ENCODE results near the gene RPRD1A. TPM values are rescaled to one million over a fixed set of nuclear protein-coding genes. Genes with fewer than 3 reads are reported as not detected.

Gene RPRD1A
- total RNA-seq, 4 donors from 2014 or later = 43.9 to 76.3 (median 62.3) TPM

- no peak for TF ChIP-seq CTCF (IDR thresholded peaks at IDR 0.05; ENCODE audit: low read depth)
Measured at GRCh38 chr18:36089001-36089400, 21.6 kb upstream of the RPRD1A start.

GRCh38 chr18:36088256-36088655, 20.9 kb upstream of the RPRD1A start:
- no peak for TF ChIP-seq CTCF (IDR thresholded peaks at IDR 0.05; ENCODE audit: low read depth)

- TF ChIP-seq CTCF (IDR thresholded peaks at IDR 0.05; ENCODE audit: low read depth) = no peak
Measured at GRCh38 chr18:36086186-36086585, 18.8 kb upstream of the RPRD1A start.

- TF ChIP-seq CTCF (IDR thresholded peaks at IDR 0.05; ENCODE audit: low read depth) = no peak
Measured at GRCh38 chr18:36085195-36085594, 17.8 kb upstream of the RPRD1A start.

- no peak for TF ChIP-seq CTCF (IDR thresholded peaks at IDR 0.05; ENCODE audit: low read depth)
Measured at GRCh38 chr18:36083729-36084128, 16.4 kb upstream of the RPRD1A start.

- TF ChIP-seq CTCF (IDR thresholded peaks at IDR 0.05; ENCODE audit: low read depth) = no peak
Measured at GRCh38 chr18:36078751-36079529, 11.6 kb upstream of the RPRD1A start.

GRCh38 chr18:36075862-36076587, 8.7 kb upstream of the RPRD1A start:
- TF ChIP-seq CTCF (IDR thresholded peaks at IDR 0.05; ENCODE audit: low read depth) = no peak

Measured in subcutaneous adipose tissue (tissue), 4 donors.